ENCODE results near the gene TICAM1.

DNA sequence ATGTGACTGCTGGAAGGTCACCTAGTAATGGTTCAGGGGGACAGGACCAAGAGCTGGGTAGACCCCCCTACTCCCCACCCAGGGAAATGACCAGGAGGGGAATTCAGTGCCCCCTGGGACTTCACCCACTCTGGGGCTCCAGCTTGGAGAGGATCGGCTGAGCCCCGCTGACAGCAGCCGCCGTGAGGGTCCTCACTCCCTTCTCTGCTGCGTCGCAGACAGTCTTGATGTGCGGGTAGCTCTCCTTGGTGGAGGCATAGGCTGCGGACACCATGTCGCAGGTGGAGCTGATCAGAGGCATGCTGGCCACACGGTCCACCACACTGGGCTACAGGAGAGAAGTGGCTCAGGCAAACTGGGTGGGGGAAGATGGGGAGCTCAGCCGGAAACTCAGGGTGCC, 28.2 kb upstream of the TICAM1 start:
- no peak for TF ChIP-seq TCF7L2 (IDR thresholded peaks at IDR 0.05; ENCODE audit: low read depth, low read length)
- TF ChIP-seq, protein P1, sequence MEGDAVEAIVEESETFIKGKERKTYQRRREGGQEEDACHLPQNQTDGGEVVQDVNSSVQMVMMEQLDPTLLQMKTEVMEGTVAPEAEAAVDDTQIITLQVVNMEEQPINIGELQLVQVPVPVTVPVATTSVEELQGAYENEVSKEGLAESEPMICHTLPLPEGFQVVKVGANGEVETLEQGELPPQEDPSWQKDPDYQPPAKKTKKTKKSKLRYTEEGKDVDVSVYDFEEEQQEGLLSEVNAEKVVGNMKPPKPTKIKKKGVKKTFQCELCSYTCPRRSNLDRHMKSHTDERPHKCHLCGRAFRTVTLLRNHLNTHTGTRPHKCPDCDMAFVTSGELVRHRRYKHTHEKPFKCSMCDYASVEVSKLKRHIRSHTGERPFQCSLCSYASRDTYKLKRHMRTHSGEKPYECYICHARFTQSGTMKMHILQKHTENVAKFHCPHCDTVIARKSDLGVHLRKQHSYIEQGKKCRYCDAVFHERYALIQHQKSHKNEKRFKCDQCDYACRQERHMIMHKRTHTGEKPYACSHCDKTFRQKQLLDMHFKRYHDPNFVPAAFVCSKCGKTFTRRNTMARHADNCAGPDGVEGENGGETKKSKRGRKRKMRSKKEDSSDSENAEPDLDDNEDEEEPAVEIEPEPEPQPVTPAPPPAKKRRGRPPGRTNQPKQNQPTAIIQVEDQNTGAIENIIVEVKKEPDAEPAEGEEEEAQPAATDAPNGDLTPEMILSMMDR (IDR thresholded peaks at IDR 0.05), result no peak

Data from Panc1 (cell line).